GM04504 (cell line): ENCODE measurements around the gene IFI27.

Source experiments
- DNase-seq: peaks from one replicate; pipeline ENCODE4 v3.0.0-alpha.2; 2012; ENCODE audit warnings: low read depth

IFI27 gene

GRCh38 chr14:94124582-94125377 lies 14.2 kb downstream of the IFI27 start:
- DNase-seq: no peak

DNA sequence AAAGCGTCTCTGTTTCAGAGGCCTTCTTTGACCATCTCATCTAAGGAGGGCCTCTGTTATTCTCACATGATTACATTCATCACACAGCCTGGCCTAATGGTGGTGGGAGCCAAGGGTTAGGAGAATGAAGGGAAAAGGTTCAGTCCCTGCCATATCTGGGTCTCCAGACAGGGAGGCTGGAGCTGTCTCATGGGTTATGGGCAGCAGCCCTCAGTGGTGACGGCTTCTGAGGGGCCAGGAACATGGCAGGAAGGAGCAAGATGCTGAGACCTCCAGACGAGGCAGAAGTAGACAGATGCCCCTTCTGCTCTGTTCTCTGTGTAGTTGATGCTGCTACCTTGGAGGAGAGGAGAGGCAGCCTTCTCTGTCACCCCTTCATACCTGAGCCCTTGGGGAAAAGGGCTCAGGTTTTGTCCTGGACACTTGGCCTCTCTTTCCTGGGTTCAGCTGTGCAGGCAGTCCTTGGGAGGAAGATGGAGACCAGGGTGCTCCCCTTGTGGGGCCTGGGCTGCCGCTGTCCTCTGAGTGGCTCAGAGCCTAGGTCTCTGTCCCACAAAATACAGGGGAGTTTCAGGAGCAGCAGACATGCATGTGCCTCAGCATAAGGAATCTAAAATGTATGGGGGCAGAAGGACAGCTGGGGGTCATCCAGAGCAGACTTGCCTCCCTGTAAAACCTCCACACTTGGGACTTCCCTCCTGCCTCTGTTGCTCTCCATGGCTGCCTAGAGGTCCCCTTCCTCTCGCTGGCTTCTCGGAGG lies 15.3 kb downstream of the IFI27 start:
- DNase-seq: no peak

DNA sequence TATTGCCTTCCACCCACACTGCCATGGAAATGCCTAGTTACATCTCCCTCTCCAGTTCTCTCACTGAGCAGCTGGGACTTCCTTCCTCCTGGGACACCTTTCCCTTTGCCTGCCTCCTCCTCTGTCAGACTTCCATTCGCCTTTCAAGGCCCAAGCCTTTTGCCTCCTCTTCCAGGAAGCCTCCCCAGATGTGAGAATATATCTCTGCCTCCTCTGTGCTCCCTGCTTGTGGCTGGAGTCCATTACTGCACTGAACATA lies 15.8 kb downstream of the IFI27 start:
- no peak for DNase-seq

DNA sequence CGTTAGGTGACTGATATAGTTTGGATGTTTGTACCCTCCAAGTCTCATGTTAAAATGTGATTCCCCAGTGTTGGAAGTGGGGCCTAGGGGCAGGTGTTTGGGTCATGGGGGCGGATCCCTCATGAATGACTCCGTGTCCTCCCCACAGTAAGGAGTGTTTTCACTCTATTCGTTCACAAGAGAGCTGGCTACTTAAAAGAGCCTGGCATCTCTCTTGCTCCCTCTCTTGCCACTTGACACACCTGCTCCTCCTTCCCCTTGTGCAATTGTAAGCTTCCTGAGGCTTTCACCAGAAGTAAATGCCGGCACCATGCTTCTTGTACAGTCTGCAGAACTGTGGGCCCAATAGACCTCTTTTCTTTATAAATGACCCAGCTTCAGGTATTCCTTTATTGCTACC lies 16.3 kb downstream of the IFI27 start:
- DNase-seq: no peak

DNA sequence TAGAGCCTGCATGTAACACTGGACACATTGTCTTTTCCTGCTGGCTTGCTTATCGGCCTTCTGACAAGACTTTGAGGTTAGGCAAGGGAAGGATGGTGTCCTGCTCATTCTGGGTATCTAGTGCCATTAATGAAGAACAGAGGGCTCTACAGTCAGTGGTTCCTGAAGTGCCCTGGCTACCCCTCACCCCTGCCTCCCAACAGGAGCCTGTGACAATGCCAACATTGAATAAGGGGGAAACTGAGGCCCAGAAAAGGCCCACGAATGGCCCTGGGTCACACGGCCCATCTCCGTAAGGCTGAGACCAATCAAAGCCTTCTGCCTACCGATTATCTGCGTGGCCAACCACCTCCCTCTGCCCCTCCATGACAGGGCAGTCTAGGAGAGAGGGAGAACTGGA lies 16.8 kb downstream of the IFI27 start:
- no peak for DNase-seq

- no peak for DNase-seq
Measured at GRCh38 chr14:94128216-94128839, 17.8 kb downstream of the IFI27 start.

- peak; percentile 49 for DNase-seq
Measured at GRCh38 chr14:94129111-94129757, 18.7 kb downstream of the IFI27 start, which contains the start of gene IFI27L2. Gene IFI27L2, minus strand, starts transcription at chr14:94129604. Its CDS starts 40 bp downstream, at chr14:94129564.

DNA sequence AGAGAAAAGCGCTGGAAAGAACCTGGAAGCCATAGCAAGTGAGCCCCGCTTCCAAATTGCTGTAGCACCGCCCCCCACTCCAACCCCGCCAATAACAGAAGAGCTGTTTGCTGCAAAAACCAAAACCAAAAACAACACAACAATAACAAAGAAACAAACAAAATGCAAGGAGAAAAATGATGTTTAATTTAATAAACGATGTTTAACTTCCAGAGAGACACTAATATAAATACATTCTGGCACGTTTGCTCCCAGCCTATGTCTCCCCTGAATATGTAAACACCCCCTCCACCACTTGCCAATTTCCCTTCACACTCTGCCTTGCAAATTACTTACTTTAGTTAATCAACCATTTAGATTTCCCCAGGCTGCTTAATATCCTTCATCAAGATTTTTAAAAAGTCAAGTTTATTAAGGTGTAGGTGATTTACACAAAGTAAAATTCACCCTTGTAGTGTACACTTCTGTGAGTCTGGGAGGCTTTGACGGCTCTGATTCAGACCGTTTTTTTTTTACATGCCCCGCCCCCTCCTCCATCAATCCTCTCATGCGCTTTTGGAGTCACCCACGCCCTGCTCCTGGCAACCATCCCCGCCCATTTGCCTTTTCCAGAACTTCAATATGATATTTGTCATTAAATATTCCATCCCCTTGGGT lies 19.4 kb downstream of the IFI27 start:
- no peak for DNase-seq

- DNase-seq: peak; percentile 32
Measured at GRCh38 chr14:94132285-94132887, 21.9 kb downstream of the IFI27 start.

DNA sequence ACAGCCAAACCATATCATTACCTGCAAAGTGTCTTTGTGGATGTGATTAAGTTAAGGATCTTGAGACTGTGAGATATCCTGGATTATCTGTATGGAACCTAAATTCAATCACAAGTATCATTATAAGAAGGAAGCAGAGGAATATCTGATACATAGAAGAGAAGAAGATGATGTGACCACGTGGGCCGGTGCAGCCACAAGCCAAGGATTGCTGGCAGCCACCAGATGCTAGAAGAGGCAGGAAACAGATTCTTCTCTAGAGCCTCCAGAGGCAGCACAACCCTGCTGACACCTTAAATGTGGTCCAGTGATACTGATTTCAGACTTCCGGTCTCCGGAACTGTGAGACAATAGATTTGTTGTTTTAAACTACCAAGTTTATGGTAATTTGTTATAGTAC lies 24.9 kb downstream of the IFI27 start:
- DNase-seq: no peak

GRCh38 chr14:94136575-94137331 lies 26.2 kb downstream of the IFI27 start:
- DNase-seq: peak; percentile 64

GRCh38 chr14:94138251-94138650 lies 27.7 kb downstream of the IFI27 start:
- no peak for DNase-seq

DNA sequence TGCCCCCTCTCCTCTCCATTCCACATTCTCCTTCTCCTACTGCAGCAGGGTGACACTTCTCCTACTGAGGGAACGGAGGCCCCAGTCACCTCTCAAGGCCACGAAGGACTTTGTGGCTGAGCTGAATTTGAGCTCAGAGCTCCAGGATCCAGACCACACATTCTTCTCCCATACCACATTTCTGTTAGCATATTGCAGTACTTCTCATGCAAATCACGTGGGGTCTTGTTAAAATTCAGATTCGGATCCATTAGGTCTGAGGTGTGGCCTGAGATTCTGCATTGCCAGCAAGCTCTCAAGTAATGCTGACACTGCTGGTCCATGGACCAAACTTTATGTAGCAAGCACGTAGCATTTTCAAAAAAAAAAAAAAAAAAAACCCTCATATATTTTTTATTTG lies 28.5 kb downstream of the IFI27 start:
- no peak for DNase-seq

DNA sequence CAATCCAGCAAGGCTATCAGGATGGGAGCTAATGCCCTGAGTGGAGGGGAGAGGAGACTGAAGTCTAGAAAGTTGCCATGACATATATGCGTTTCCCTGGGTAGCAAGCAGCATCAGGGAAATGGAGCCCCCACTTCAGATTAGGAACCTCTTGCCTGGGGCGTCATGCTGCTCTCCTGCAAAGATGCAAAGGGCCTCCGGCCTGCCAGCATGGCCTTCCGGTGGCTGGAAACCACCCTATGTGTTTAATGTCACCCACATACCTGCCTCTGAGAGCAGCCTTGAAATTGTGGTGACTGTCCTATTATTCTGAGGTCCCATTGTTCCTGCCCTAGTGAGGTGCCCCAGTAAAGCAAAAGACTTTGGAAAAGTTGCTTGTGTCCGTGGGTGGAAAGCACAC lies 28.9 kb downstream of the IFI27 start:
- no peak for DNase-seq

GRCh38 chr14:94142247-94142646 lies 31.7 kb downstream of the IFI27 start:
- no peak for DNase-seq

- DNase-seq: no peak
Measured at GRCh38 chr14:94142836-94143235, 32.3 kb downstream of the IFI27 start.

GRCh38 chr14:94143239-94143638 lies 32.7 kb downstream of the IFI27 start:
- DNase-seq: no peak

DNA sequence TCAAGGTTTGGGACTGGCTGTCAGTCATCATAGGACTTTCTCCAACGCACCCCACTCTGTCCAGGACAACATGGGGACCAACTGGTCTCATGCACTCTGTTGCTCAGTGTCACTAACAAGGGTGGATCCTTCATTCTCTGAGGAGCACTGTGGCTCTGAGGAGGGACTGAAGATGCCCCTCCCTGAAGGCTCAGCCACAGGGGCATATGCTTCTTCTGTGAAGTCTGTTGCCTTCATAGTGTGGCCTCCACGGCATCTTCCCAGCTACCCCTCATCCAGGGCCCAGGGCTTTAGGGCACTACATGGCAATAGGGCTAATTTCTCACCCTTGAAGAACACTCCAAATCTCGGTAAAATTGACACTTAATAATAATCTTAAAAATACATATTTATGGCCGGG lies 33.2 kb downstream of the IFI27 start:
- DNase-seq: no peak

DNA sequence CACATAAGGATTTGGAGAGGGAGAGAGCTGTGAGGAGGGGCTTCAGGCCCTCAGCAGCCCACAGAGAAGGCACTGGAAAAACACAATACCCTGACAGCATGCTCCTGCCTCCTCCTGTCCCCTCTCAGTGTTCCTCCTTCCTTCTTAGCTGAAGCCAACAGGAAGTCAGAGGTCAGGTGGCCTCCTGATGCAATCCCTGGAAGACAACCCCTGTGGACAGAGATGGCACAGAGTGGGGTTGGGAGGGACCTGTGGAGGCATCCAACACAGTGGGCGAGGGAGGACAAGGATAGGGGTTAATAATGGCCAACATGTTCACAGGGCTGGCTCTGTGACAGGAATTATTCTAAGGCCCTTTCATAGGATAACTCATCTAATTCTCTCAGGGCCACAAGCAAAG lies 34.2 kb downstream of the IFI27 start:
- no peak for DNase-seq

GRCh38 chr14:94145902-94146527 lies 35.5 kb downstream of the IFI27 start:
- DNase-seq: no peak

DNA sequence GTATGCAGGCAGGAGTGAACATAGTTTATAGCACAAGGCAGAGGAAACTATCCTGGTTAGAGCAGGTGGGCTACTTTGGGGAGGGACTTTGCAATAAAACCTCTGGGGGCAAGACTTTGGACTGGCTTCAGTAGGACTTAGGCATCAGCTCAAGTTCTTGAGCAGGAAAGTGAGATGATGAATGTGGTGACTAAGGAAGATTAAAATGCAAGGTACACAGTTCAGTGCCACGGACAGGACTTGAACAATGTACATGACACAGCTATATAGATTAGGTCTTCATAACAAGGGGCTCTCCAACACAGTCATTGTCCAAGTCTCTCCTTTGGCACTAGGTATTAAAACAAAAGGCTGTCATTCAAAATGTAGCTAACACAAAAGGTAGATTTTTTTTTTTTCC lies 42.1 kb downstream of the IFI27 start:
- DNase-seq: no peak
